ENCODE measurements around the gene HSF4.

HSF4 gene

DNA sequence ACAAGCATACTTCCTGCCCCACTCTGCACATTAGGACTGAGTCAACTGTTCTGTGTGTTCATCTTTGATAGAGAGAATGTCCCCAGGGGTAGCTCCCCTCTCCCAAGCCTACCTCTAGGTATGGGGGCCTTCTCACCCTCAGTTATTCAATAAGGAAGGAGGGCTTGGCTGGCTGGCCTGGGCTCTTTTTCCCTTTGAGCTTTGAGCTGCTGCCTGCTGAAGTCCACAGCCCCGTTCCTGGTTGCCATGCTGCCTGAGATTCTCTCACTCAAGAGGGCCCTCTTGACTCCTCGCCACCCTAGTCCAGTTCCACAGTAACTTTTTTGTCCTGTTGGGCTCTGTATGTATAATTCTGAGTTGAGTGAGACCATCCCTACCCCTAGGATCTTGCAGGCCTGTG, 18.8 kb upstream of the HSF4 start:
- DNase-seq (ENCODE audit: low read depth): no peak
- H3K4me3 ChIP-seq (ENCODE audit: low read depth, low read length): no peak overlapping the region
- TF ChIP-seq, protein P1, sequence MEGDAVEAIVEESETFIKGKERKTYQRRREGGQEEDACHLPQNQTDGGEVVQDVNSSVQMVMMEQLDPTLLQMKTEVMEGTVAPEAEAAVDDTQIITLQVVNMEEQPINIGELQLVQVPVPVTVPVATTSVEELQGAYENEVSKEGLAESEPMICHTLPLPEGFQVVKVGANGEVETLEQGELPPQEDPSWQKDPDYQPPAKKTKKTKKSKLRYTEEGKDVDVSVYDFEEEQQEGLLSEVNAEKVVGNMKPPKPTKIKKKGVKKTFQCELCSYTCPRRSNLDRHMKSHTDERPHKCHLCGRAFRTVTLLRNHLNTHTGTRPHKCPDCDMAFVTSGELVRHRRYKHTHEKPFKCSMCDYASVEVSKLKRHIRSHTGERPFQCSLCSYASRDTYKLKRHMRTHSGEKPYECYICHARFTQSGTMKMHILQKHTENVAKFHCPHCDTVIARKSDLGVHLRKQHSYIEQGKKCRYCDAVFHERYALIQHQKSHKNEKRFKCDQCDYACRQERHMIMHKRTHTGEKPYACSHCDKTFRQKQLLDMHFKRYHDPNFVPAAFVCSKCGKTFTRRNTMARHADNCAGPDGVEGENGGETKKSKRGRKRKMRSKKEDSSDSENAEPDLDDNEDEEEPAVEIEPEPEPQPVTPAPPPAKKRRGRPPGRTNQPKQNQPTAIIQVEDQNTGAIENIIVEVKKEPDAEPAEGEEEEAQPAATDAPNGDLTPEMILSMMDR (IDR thresholded peaks at IDR 0.05; ENCODE audit: insufficient read depth, low read depth, low read length, missing control alignments): no peak

DNA sequence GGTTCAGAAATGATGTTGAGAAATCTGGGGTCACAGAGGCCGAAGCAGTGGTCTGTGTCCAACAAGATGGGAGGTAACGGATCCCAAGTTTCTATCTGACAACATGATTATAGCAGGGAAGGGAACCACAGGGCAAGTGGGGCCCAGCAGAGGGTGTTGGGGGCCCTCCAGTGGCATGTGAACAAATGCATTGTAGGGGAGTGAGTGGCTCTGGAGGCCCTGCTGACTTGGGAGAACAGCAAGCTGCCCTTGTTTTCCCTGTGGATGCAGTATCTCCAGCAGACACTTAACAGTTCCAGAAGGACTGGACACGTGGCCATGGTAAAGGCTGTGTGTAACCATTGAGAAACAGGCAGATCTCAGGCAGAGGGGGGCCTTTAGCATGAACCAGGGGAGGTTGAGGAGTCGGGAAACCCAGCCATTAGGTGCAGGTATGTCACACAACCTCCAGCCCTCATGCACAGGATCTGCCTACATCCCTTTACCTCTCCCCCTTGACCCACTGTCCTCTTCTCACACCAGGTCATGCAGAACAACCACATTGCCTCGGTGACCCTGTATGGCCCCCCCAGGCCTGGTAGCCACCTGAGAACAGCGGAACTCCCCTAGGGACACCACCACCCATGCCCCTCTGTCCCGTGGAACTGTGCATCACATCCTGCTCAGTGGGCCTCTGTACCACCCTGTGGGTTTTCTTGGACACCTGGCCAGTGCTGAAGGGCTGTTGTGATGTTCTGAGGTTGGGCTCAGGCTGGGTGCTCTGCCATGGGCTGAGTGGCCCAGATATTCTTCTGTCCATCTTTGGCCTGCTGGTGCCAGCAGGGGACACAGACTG, 17.8 kb upstream of the HSF4 start:
- H3K4me3 ChIP-seq (ENCODE audit: low read depth, low read length): no peak overlapping the region
- TF ChIP-seq, protein P1 (IDR thresholded peaks at IDR 0.05; ENCODE audit: insufficient read depth, low read depth, low read length, missing control alignments): no peak
- DNase-seq (ENCODE audit: low read depth): no peak

DNA sequence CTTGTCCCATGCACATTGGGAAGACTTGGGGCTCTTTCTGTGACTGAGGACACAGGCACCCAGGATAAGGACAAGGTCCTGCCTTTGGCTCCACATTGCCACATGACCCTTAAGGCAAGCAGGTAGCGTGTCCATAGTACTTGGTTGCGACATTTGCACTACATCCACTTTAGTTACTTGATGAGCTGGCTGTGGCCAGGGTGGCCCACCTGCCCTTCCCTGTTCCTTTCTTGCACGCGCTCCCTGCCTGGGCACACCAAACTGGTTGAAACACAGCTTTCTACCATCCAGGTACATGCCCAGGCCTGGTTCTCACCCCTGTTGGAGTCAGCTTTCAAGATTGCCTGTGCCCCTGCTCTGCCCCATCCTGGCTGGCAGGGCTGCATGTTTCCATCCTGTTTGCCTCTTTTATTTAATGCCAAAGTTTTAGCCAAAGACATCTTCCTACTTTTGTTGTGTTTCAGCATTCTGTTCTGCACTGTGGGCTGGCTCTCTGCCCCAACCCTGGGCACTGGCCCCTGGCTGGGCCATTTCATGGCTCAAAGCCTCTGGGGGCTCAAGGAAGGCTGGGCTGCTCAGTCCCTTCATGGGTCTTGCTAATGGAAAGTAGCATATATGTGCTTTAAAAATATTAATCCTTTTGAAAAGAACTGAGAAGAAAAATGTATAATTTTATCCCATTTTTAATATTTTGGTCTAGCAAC, 17.0 kb upstream of the HSF4 start:
- H3K4me3 ChIP-seq (ENCODE audit: low read depth, low read length): no peak overlapping the region
- TF ChIP-seq, protein P1 (IDR thresholded peaks at IDR 0.05; ENCODE audit: insufficient read depth, low read depth, low read length, missing control alignments): no peak
- DNase-seq (ENCODE audit: low read depth): no peak

DNA sequence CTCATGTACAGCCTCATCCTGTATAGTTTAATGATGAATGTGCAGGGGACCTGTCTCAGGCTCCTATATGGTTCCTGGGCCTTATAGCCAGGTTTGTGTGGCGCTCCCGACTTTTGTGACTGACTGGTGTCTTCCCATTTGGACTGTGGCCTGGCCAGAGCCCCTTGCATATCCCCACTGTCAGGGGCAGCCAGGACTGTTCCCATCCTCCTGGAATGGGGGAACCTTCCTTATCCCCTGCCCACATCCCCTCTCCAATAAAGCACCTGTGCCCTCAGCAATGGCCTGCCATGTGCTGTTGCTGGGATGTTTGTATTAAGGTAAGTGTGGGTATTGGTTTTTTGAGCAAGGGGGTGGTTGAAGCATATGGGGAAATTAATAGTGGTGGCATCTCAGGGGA, 16.3 kb upstream of the HSF4 start:
- no peak overlapping the region for H3K4me3 ChIP-seq (ENCODE audit: low read depth, low read length)
- TF ChIP-seq, protein P1 (IDR thresholded peaks at IDR 0.05; ENCODE audit: insufficient read depth, low read depth, low read length, missing control alignments): no peak
- no peak for DNase-seq (ENCODE audit: low read depth)

DNA sequence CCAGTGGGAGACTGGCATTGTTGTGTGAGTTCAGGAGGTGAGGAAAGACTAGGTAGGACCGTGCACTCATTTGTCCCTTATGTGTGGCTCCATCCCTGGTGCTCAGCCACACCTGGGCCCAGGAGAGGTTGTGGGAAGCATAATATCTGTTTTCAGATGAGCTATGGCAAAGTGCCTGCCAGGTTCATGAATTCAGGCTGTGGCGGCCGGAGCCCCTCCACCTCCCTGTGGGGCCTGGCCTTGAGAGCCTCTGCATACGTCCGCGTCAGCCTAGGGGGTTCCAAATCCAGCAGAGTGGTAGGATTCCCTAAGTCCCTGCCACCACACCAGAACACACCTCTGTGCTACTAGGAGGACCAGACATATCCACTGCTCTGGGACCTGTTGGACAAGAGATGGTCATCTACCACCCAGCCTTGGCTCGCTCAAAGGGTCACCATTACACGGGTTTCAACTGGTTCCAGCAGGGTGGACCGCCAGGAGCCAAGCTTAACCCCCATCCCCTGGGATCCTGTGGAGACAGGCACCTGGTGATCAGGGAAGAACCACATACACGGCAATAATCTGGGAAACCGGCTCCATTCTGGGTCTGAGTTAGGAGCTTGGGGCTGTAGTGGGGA, 15.8 kb upstream of the HSF4 start:
- TF ChIP-seq, protein P1 (IDR thresholded peaks at IDR 0.05; ENCODE audit: insufficient read depth, low read depth, low read length, missing control alignments): no peak
- no peak for DNase-seq (ENCODE audit: low read depth)
- H3K4me3 ChIP-seq (ENCODE audit: low read depth, low read length): no peak overlapping the region

DNA sequence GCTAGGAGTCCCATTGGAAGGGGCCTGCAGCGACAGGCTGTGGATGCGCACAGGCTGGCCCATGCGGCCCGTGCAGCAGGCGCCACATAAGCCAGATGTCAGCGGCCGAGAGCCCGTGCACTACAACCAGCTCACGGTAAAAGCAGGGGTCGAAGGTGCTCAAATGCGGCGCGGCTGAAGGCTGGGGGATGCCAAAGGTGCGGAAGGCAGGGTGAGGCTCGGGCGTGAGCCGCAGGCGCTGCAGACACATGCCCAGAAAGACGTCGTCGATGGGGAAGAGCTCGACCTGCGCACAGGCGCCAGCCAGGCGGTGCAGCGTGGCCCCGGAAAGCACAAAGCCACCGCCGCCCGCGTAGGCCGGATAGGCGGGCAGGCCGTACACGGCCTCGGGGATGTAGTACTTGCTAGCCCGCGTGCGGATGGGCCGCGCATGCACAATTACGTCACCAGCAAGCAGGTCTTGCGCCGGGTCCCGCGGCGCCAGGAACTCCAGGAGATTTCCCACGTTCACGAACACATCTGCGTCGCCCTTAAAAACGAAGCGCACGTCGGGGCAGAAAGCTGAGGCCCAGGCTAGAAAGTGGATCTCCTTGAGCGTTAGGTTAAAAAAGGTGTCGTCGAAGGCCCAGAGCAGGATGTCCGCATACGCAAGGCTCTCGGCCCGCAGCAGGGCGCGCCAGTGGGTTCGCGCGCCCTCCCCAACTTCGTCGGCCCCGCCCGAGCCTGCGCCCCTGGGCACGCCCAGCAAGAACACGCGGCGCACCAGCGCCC, 15.1 kb upstream of the HSF4 start:
- DNase-seq (ENCODE audit: low read depth): no peak
- TF ChIP-seq, protein P1 (IDR thresholded peaks at IDR 0.05; ENCODE audit: insufficient read depth, low read depth, low read length, missing control alignments): no peak
- no peak overlapping the region for H3K4me3 ChIP-seq (ENCODE audit: low read depth, low read length)
